Common myeloid progenitor, CD34-positive (primary cell): Measurements from ENCODE around the gene ADRA2C.

Source experiments
- CTCF ChIA-PET: fragments of 350-600 bp; sonication (Branson Sonifier 250); formaldehyde crosslinking; loops from one replicate; lab custom pipeline; 2021; ENCODE audit warnings: antibody characterized with exemption; lab: Charles Lee
- POLR2A ChIA-PET: fragments of 350-600 bp; sonication (Branson Sonifier 250); formaldehyde crosslinking; loops from one replicate; lab custom pipeline; 2021; ENCODE audit warnings: antibody characterized with exemption; lab: Charles Lee
- DNase-seq, 3 donors: peaks; one replicate each; pipeline versions ENCODE4 v3.0.0 to v3.0.0-alpha.2; 2013
- H3K27ac ChIP-seq, 2 experiments: 1 replicate in 1 of 2; 2 replicates in 1 of 2; pipeline ENCODE4 v1.7.0; 2013; ENCODE audit warnings: inconsistent platforms in 2 of 2, low read length in 2 of 2, mild to moderate bottlenecking in 2 of 2, low read depth in 1 of 2, moderate library complexity in 1 of 2; ENCODE audit not compliant: severe bottlenecking in 2 of 2, insufficient read depth in 1 of 2, poor library complexity in 1 of 2
- H3K27me3 ChIP-seq, 5 experiments: replicated peaks in 2 of 5; 1 replicate in 3 of 5; 2 replicates in 2 of 5; pipeline versions ENCODE4 v1.6.1 to v1.7.0; 2013; ENCODE audit warnings: low read length in 4 of 5, mild to moderate bottlenecking in 2 of 5, moderate library complexity in 2 of 5, inconsistent platforms in 1 of 5; ENCODE audit not compliant: insufficient read depth in 5 of 5, control insufficient read depth in 4 of 5
- H3K36me3 ChIP-seq, 4 experiments: 1 replicate in 2 of 4; 2 replicates in 2 of 4; pipeline versions ENCODE4 v1.6.1 to v1.7.0; 2013; ENCODE audit warnings: low read length in 3 of 4, control low read depth in 1 of 4, mild to moderate bottlenecking in 1 of 4; ENCODE audit not compliant: control insufficient read depth in 4 of 4, insufficient read depth in 4 of 4
- H3K4me1 ChIP-seq, 4 experiments: 1 replicate in 3 of 4; 2 replicates in 1 of 4; pipeline versions ENCODE4 v1.6.1 to v1.7.1; 2013; ENCODE audit warnings: low read length in 3 of 4, mild to moderate bottlenecking in 3 of 4, control low read depth in 1 of 4, inconsistent platforms in 1 of 4, moderate library complexity in 1 of 4; ENCODE audit not compliant: control insufficient read depth in 4 of 4, insufficient read depth in 4 of 4; ENCODE audit errors: control extremely low read depth in 1 of 4
- H3K4me3 ChIP-seq, 7 experiments: 1 replicate in 4 of 7; 2 replicates in 3 of 7; pipeline versions ENCODE4 v1.5.1 to v1.7.0; 2013; ENCODE audit warnings: mild to moderate bottlenecking in 7 of 7, low read length in 6 of 7, moderate library complexity in 6 of 7, inconsistent platforms in 2 of 7, low read depth in 2 of 7, control low read depth in 1 of 7; ENCODE audit not compliant: insufficient read depth in 4 of 7, control insufficient read depth in 1 of 7; ENCODE audit errors: extremely low read depth in 1 of 7
- H3K9me3 ChIP-seq, 5 experiments: 1 replicate in 4 of 5; 2 replicates in 1 of 5; pipeline versions ENCODE4 v1.6.1 to v1.7.1; 2013; ENCODE audit warnings: low read length in 4 of 5, mild to moderate bottlenecking in 2 of 5, inconsistent platforms in 1 of 5, low read depth in 1 of 5, moderate library complexity in 1 of 5; ENCODE audit not compliant: control insufficient read depth in 4 of 5, insufficient read depth in 2 of 5; ENCODE audit errors: control extremely low read depth in 1 of 5
- WGBS: methylation state at CpG from one replicate; pipeline ENCODE4 v1.1.5; 2013; ENCODE audit not compliant: insufficient coverage; 5-methylcytosine and 5-hydroxymethylcytosine counted together

ADRA2C gene

GRCh38 chr4:3735196-3735595 is 31.0 kb upstream of the ADRA2C start:
- POLR2A ChIA-PET: no interaction called here
- peaks cover 0 to 12% (median 0%) of the 10 kb centered on the region in 5 experiments for H3K9me3 ChIP-seq
- H3K27ac ChIP-seq: no peak overlapping the region
- H3K36me3 ChIP-seq: no peaks in the 10 kb centered on the region
- CTCF ChIA-PET: no interaction called here
- no peaks in the 10 kb centered on the region for H3K4me1 ChIP-seq
- H3K27me3 ChIP-seq: peaks cover 0 to 51% (median 0%) of the 10 kb centered on the region in 5 experiments
- H3K4me3 ChIP-seq: no peak overlapping the region
- DNase-seq: no peak
- WGBS: 93% methylated on average over 14 of the region's 14 CpGs

- 87% methylated on average over 5 of the region's 5 CpGs for WGBS
These were observed 29.9 kb upstream of the ADRA2C start for GRCh38 chr4:3736290-3736689.

DNA sequence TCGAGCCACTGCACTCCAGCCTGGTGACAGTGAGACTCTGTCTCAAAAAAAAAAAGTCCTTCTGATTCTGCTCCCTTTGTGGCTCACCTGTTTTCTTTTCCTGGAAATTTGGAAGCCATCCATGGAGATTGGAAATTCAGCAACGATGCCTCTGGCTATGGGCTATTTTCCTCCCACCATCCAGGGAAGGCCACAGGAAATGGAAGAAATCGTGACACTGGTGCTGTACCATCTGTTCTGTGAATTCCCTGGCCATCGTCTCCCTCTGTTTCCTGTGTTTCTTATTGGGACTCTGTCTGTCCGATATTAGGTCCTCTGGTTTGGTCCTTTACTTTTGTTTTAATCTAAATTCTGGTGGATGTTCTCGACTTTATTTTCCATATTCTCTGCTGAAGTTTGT is 29.4 kb upstream of the ADRA2C start:
- Histone ChIP-seq H3K27ac (no peak overlapping the region), H3K36me3 (no peaks in the 10 kb centered on the region), H3K27me3 (peaks cover 0 to 53% (median 0%) of the 10 kb centered on the region in 5 experiments), H3K9me3 (peaks cover 0 to 9% (median 0%) of the 10 kb centered on the region in 5 experiments), H3K4me3 (no peak overlapping the region), H3K4me1 (no peaks in the 10 kb centered on the region)
- CTCF ChIA-PET: no interaction called here
- WGBS: 53% methylated on average over 5 of the region's 6 CpGs
- POLR2A ChIA-PET: no interaction called here
- DNase-seq: no peak

More at GRCh38 chr4:3736290-3736689, 29.9 kb upstream of the ADRA2C start:
- DNase-seq: no peak
- ChIA-PET CTCF (no interaction called here), POLR2A (no interaction called here)
- Histone ChIP-seq H3K27ac (no peak overlapping the region), H3K9me3 (peaks cover 0 to 12% (median 0%) of the 10 kb centered on the region in 5 experiments), H3K36me3 (no peaks in the 10 kb centered on the region), H3K27me3 (peaks cover 0 to 55% (median 0%) of the 10 kb centered on the region in 5 experiments), H3K4me3 (no peak overlapping the region), H3K4me1 (no peaks in the 10 kb centered on the region)

DNA sequence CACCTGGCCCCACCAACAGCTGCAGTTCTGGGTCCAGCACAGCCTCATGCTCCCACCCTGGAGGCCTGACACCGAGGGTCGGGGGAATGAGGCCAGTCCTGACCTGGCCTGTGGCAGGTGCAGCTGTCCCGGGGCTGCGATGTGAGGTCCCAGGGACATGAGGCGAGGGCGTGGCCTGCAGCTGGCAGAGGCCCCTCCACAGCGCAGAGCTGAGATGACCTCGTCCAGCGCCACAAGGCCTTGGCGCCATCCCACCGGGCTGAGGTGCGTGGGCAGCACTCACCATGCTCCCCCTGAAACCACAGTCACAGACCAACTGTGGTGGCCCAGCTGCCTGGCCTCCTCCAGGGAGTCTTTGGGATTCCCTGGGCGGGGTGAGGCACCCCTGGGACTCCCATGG is 26.6 kb upstream of the ADRA2C start:
- WGBS: 89% methylated on average over 13 of the region's 13 CpGs
- CTCF ChIA-PET: no interaction called here

DNA sequence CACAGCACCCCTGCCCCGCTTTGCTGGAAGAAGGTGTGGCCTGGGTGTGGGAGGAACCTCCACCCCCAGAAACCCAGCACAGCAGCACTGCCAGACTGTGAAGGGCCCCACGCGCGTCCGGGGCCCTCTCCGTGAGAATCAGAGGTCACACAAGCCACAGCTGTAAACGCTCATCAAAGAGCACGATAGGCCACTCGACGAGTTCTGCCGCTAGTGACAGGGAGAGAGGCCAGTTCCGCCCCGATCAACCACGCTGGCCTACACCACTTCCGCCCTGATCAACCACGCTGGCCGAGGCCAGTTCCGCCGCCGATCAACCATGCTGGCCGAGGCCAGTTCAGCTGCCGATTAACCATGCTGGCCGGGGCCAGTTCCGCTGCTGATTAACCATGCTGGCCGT is 25.9 kb upstream of the ADRA2C start:
- H3K36me3 ChIP-seq: no peaks in the 10 kb centered on the region
- H3K4me1 ChIP-seq: no peaks in the 10 kb centered on the region
- no peak overlapping the region for H3K27ac ChIP-seq
- peaks cover 0 to 21% (median 0%) of the 10 kb centered on the region in 5 experiments for H3K9me3 ChIP-seq
- 79% methylated on average over 24 of the region's 25 CpGs for whole genome bisulfite sequencing
- peaks cover 0 to 74% (median 14%) of the 10 kb centered on the region in 5 experiments for H3K27me3 ChIP-seq
- ChIA-PET POLR2A (no interaction called here), CTCF (no interaction called here)
- DNase-seq: no peak
- no peak overlapping the region for H3K4me3 ChIP-seq

More for the DNA sequence above, 26.6 kb upstream of the ADRA2C start:
- Histone ChIP-seq H3K27ac (no peak overlapping the region), H3K9me3 (peaks cover 0 to 21% (median 0%) of the 10 kb centered on the region in 5 experiments), H3K27me3 (peaks cover 0 to 67% (median 10%) of the 10 kb centered on the region in 5 experiments), H3K4me3 (no peak overlapping the region), H3K4me1 (no peaks in the 10 kb centered on the region), H3K36me3 (no peaks in the 10 kb centered on the region)
- POLR2A ChIA-PET: no interaction called here
- DNase-seq: no peak

DNA sequence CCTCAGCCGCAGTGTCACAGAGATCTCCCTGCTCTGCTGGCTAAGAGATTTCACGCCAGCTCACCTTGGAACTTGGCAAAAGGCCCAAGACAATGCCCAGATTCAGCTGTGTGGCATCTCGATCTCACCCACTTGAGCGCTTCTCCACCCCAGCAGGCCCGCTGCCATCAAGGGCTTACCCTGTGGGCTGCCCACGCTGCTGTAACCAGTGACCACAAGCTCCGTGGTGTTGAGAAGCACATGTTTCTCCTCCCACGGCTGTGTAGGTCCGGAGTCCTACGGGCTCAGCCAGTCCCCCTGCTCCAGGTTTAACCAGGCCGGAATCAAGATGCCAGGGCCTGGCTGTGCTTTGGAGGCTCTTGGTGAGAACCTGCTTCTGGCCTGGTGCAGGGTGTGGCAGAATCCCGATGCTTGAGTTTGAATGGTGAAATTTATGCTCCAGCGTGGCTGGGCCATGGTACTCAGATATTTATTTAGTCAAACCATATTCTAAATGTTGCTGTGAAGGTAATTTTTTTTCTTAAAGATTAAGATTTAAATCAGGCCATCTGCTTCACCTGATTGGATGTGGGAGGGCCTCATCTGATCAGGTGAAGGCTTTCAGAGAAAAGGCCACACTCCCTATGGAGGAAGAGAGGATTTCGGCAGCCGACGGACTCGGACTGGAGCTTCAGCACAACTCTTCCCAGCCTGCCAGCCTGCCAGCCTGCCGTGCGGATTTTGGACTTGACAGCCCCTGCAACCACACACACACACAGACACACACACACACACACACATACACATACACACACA is 24.8 kb upstream of the ADRA2C start:
- DNase-seq: no peak
- no peaks in the 10 kb centered on the region for H3K4me1 ChIP-seq
- 93% methylated on average over 13 of the region's 19 CpGs for WGBS
- peaks cover 0 to 82% (median 24%) of the 10 kb centered on the region in 5 experiments for H3K27me3 ChIP-seq
- no peak overlapping the region for H3K27ac ChIP-seq
- no peak overlapping the region for H3K4me3 ChIP-seq
- ChIA-PET CTCF (no interaction called here), POLR2A (no interaction called here)
- peaks cover 0 to 17% (median 0%) of the 10 kb centered on the region in 5 experiments for H3K9me3 ChIP-seq
- H3K36me3 ChIP-seq: no peaks in the 10 kb centered on the region

- ChIA-PET POLR2A (no interaction called here), CTCF (no interaction called here)
- no peak for DNase-seq
- H3K4me1 ChIP-seq: no peaks in the 10 kb centered on the region
- H3K4me3 ChIP-seq: no peak overlapping the region
- H3K27me3 ChIP-seq: peaks cover 0 to 82% (median 24%) of the 10 kb centered on the region in 5 experiments
- no peak overlapping the region for H3K27ac ChIP-seq
- peaks cover 0 to 17% (median 0%) of the 10 kb centered on the region in 5 experiments for H3K9me3 ChIP-seq
- 93% methylated on average over 3 of the region's 3 CpGs for WGBS
- no peaks in the 10 kb centered on the region for H3K36me3 ChIP-seq
These were observed 23.6 kb upstream of the ADRA2C start for GRCh38 chr4:3742610-3743009.
